GM18909 (cell line): ENCODE measurements around the gene SPPL3.
"Not testable (repeated sequence)": the region's sequence is repeated elsewhere in the genome, so short reads cannot be mapped to it uniquely, and the experiment has no call there.

Source experiments
- ATAC-seq: cut with Tn5 transposase; IDR thresholded peaks from one replicate; pipeline ENCODE4 v1.9.1; 2021; ENCODE audit warnings: mild to moderate bottlenecking; ENCODE audit not compliant: unreplicated experiment, poor library complexity

The SPPL3 gene

DNA sequence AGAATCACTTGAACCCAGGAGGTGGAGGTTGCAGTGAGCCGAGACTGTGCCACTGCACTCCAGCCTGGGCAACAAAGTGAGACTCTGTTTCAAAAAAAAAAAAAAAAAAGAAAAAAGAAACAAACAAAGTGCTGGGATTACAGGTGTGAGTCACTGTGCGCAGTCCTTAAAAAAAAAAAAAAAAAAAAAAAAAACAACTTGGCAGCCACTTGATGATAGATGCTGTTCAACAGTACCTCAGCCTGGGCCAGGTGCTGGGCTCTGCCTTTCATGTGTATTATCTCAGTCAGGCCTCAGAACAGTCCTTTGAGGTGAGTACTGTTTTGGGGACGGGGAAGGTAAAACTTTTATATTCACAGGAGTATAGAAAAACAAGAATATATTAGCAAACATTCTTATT lies 169.0 kb downstream of the SPPL3 start:
- no peak for ATAC-seq

DNA sequence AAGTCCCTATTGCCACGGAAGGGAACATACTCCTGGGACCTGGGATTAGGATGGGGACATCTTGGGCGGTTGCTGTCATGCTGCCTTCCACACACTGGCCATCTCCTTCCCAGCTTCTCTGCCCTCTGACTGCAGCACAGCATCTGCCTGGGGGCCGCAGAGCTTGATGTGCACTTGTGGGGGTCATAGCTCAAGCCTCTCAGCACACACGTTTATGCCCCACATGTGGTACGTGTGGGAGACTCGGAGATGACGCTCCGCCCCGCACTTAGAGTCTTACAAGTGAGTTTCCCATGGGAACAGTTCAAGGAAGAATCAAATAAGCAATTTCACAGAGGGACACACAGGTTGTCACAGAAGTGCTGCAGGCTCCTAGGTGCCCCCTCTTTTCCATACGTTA lies 169.9 kb downstream of the SPPL3 start:
- ATAC-seq, result no peak

DNA sequence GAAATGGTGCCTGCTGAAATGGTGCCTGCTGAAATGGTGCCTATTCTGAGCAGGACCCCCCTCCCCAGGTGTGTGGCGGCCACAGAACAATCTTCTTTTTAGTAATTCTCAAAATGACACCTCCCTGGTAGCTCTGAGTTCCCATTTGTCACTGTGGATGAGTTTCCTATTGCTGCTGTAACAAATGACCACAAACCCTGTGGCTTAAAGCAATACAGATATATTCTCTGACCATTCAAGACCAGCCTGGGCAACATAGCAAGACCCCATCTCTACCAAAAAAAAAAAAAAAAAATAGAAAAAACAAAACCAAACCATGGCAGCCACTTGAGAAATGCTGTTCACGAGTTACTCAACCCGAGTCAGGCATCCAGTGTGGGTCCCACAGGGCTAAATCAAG lies 170.6 kb downstream of the SPPL3 start:
- no peak for ATAC-seq

DNA sequence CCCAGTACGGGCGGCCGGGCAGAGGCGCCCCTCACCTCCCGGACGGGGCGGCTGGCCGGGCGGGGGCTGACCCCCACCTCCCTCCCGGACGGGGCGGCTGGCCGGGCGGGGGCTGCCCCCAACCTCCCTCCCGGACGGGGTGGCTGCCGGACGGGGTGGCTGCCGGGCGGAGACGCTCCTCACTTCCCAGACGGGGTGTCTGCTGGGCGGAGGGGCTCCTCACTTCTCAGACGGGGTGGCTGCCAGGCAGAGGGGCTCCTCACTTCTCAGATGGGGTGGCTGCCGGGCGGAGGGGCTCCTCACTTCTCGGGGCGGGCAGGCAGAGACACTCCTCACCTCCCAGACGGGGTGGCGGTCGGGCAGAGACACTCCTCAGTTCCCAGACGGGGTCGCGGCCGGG lies 172.0 kb downstream of the SPPL3 start:
- not testable (repeated sequence) for ATAC-seq

DNA sequence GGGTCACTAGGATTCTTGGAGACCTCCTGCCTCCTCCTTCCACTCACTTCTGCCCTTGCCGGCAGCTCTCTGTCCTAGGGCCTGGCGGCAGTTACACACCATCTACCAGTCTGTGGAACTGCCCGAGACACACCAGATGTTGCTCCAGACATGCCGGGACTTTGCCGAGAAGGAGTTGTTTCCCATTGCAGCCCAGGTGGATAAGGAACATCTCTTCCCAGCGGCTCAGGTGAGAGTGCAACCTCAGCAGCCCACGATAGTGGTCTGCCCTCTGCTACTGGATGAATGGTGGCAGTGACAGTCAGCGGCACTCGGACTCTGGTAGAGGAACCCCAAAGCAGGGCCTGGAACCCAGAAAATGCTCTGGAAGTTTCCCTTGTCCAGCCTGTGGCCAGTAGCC lies 177.2 kb downstream of the SPPL3 start:
- no peak for ATAC-seq

DNA sequence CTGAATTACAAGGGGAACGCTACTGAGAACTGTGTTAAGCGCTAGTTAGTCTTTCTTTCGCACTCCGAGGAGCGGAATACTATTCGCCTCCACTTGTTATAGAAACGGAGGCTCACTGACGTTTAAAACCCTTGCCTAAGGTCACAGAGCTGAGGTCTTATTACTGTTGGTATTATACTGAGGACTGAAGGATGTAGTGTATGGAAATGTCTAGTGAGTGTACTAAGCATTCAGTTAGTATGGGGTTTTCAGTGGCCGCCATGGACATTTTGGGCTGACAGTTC lies 177.7 kb downstream of the SPPL3 start:
- no peak for ATAC-seq

DNA sequence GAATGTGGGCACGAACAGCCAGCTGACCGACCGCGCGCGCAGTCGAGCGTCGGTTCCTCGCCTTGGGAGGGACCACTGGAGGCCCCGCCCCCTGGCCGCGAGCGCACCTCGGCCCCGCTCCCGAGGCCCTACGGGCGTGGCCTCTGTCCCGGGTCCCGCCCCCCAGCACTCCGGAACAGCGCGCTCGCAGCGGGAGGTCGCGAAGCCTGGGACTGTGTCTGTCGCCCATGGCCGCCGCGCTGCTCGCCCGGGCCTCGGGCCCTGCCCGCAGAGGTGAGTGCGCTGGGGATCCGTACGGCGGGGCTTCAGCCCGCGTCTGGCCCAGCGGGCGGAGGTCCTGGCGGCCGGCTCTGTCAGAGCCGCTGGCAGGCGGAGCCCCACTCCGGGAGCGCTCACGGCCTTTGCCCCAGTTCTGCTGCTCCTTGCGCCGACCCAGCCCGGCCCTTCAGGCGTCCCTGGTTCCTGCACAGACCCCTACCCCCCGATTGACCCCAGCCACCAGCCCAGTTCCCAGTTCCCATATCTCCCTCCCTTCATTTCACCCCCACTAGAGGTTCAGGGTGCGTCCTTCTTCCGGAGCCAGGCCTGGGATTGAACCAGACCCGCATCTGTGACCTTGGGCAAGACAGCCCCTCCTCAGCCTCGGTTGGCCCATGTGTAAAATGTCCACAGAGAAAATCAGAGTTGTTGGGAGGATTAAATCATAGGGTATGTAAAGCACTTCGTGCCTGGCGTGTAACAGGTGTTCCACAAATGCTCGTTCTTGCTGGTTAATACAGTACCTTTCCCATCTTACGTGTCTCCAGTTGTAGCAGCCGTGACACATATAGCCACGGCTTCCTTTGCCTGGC lies 178.3 kb downstream of the SPPL3 start, which contains the start of gene ACADS:
ACADS (plus strand) TSS at position 168 of the 851 bp plus-strand sequence; CDS start at position 228, 60 bp downstream.
- peak; percentile 95 for ATAC-seq

DNA sequence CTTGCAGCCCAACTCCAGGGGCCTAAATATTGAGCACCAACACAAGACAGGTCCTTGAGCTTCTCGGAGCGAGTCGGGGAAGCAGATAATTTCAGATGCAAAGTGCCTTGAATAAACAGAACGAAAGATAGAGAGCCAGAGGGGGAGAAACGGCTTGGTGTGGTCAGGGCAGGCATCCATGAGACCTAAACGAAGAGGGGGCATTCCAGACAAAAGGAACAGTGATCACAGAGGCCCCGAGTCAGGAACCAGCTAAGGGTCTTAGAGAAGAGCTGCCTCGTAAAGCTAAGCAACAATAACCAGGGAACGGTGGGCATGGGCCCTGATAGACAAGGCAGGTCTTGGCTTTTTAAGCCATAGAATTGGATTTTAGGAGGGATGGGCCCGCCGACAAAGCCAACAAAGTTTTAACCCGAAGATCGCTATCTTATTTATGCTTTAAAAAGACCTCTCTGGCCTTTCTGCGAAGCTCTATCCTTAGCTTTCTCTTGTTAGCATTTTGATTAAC lies 179.0 kb downstream of the SPPL3 start:
- peak; percentile 5 for ATAC-seq

DNA sequence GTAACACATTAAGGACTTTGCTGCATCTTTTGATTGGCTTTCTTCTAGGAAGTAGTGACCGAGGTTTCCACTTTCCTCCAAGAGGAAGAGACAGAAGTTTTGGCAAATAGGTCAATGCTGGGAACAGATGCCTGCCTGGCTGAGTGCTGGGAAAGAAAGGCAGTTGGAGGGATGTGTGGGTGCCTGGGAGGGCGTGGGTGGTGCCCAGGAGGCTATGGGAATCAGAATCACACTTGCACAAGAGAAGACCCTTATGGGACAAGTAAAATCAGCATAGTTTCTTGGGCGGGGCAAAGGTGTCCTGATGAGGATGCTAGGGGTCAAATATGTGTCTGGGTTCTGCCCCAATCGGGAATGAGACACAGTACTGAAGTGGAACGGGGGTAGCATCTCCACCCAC lies 179.4 kb downstream of the SPPL3 start:
- ATAC-seq, result no peak

DNA sequence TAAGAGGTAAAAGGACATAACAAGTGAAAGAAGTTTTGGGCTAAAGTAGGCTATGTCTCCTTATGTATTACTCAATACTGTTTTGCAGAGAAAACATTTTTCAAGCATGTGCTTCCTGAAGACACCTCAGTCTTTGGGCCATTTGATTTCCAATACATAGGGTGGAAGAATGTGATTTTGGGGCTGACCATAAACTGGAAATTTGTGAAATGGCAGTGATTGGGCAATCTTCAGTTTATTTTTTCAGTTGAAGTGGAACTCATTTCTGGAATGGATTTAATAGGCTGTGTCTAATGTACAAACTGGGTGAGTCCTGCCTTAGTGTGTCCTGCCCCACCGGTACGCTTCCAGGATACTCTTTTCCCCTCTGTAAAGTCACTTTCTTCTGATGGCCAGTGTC lies 181.4 kb downstream of the SPPL3 start:
- ATAC-seq, result no peak

DNA sequence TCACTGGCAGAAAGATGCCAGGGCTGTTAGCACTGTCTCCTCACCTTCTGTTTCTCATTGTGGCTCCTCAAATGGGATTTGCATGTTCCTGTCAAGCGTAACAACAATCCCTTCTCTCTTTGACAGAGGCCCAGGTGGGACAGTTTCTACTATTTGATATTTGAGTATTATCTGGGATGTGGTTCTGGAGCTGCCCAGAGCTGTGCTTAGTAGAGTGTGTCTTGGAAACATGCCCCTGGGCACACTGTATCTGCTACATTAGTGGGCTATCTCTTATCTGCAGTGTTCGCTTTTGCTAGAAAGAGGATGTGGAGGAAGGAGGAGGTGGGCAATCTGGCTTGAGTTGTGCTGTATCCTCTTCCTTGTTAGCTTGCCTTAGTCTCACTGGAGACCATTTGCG lies 182.3 kb downstream of the SPPL3 start:
- ATAC-seq, result no peak

DNA sequence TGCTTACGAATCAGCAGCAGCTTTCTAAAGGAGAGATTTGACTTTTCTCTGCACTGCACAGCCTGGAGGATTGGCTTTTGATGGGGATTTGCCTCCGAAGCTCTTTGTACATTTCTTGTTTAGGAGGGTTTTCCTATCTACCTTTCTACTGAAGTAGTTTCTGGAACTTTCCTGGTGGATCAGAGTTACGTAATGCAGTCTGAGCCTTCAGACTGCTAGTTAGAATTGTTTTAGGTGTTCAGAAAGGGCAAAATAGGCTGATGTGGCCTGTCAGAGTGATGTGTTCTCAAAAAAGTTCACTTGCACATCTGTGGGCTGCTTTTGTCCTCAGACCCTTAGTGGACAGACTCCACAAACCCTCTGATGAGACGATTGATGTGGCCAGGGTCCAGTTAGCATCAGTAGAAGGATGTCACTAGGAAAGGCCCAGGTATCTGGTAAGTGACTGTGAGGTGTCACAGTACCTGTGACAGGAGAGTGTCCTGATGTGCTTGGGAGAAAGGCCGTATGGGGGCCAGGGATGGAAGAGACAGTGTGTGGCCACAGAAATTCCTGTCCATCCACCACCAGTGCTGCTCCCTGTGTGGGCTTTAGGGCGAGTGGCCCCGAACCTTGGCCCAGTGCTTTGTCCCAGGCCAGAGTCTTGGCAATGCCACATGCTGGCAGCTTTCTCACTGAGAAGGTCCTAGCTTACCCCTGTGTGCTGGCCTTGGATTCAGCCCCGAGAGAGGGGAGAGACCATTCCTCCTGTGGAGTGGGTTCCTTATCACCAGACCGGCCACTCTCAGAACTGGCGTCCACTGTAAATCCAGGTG lies 183.0 kb downstream of the SPPL3 start:
- no peak for ATAC-seq

DNA sequence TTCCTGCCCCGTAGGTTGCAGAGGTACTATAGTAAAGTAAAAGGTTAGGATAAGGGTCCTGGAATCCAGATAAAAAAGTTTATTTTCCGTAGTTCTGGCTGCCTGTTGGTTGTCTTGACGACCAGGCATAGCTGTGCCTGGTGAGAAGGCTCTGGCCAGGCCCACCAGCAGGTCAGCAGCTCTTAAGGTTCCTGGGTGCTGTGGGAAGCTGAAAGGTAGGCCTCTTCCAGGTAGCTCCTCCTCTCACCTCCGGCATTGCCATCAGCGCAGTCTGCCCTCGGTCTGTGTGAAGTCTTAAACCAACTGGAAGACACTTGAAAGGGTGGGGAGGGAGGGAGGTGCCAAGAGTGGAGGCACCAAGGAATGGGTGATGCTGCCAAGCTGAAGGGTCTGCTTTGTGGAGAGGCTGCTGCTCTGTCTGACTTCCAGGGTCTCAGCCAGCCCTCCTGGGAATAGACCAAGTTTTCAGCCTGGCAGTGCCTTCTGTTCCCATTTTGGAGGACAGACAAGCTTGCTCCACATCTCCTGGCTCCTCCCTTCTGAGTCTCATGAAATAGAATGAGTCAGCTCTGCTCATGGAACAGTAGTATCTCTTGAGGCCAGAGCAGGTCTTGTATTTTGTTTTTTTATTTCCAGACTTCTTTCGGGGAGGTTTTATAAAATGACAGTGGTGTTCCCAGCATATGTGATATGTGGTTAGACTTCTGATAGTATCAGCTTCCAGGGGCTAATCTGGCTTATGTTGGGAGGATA lies 183.7 kb downstream of the SPPL3 start:
- no peak for ATAC-seq

DNA sequence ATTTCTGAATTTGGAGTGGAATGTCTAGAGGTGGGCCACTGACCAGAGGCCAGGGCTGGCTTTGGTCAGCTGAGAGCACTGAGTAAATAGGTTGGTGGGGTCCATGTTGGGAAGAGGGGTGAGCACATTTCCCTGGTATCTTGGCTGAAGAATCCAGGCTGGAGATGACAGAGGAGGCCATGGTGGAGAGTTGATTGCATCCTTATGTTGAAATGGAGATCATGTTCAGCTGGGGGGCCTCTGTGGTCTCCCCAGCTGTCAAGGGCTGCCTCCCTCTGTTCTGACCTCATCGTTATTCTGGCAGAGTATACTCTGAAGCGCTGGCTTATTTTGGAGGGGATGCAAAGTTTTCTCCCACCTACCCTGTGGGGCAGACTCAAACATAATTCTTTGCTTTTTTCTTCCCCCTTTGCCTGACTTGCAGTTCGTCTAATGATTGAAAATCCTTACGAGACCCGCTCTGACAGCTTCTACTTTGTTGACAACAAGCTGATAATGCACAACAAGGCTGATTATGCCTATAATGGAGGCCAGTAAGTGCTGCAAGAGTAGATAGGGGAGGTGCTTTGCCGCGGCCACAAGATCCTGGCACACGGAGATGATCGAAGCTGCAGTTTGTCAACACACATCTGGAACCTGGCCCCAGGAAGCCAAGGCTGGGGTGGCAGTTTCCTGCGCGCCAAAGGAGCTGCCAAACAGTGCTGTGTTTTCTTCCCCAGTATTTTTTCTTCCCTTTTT lies 184.5 kb downstream of the SPPL3 start:
- ATAC-seq, result no peak

DNA sequence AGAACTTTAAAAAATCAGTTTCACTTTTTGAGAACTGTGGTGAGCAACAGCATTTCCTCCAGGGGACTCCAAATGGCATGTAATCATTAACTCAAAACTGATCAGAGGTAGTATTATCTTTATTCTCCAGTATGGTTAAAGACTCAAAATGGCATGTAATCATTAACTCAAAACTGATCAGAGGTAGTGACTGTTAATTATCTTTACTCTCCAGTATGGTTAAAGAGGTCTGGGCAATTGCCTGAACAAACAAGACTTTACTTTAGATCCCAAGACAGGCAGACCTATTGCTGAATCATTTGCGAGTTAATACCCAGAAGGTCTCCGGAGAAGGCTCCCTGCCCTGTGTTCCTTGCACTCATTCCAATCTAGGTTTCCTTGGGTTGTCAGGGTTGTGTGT lies 185.1 kb downstream of the SPPL3 start:
- peak; percentile 51 for ATAC-seq

DNA sequence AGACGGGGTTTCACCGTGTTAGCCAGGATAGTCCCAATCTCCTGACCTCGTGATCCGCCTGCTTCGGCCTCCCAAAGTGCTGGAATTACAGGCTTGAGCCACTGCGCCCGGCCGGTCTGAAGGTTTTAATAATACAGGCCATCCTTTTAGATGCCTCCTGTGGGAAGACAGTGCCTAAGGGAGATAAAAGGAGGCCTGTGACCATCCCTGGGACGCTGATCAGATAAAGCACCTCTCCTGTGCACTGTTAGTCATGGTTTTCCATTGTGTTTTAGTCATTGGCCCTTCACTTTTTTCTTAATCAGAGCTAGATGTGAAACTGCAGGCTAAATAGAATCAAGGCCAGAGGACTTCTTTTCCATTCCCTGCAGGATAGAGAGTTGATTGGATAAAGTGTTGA lies 186.1 kb downstream of the SPPL3 start:
- ATAC-seq, result no peak

DNA sequence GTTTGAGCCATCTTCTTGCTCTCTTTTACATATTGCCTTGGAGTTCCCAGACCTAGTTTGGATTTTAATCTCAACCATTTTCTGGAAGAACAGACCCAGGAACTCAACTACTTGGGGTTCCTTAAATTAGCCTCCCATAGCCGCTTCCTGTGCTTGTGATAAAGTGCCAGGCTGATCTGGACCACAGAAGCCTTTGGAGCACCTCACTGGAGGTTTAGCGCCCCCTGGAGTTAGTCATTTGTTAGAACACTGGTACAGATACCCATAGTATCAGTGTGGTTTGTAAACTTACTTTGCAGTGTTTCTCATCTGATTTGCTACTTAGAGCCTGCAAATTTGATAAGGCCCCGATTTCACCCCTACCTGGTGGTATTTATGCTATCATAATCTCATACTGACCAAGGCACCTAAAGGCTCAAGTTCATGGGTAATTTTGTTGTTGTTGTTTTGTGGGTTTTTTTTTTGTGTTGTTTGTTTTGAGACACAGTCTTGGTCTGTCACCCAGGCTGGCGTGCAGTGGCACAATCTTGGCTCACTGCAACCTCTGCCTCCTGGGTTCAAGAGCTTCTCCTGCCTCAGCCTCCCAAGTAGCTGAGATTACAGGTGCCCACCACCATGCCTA lies 190.2 kb downstream of the SPPL3 start:
- no peak for ATAC-seq

DNA sequence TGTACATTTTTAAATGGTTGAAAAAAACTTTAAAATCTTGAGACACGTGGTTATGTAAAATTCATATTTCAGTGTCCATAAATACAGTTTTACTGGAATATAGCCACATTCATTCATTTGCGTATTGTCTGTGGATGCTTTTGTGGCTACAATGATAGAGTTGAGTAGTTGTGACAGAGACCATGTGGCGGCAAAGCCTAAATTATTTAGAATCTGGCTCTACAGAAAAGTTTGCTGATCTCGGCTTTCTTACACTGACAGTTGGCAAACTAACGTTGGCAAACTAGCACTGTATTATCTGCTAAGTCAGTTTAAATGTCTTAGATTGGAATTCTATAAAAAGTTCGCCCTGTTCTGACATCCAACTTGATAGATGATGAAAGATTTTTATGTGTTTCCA lies 191.5 kb downstream of the SPPL3 start:
- ATAC-seq, result no peak
